Endothelial cell of umbilical vein (primary cell): ENCODE data around the gene MAML2. TPM values are rescaled to one million over a fixed set of nuclear protein-coding genes. Genes with fewer than 3 reads are reported as not detected.

ENCODE experiments used
- BruUV-seq: library from RNA; stranded (reverse); fragments of 400-500 nt; replicated peaks from 2 replicates; lab custom pipeline; 2021; lab: Mats Ljungman, UMichigan
- CTCF ChIA-PET: fragments of 300-600, 350-600 bp; sonication (Branson Sonifier 250); formaldehyde crosslinking; loops from one replicate; lab custom pipeline; 2021; ENCODE audit warnings: antibody characterized with exemption, inconsistent platforms; lab: Charles Lee
- POLR2A ChIA-PET: fragments of 300-600, 350-600 bp; sonication (Branson Sonifier 250); formaldehyde crosslinking; loops from one replicate; lab custom pipeline; 2021; ENCODE audit warnings: antibody characterized with exemption, inconsistent platforms; lab: Charles Lee
- DNase-seq: peaks from one replicate; pipeline ENCODE4 v3.0.0-alpha.2; 2011; ENCODE audit warnings: low read depth, low spot score
- FAIRE-seq: peaks from 2 replicates; lab custom pipeline; 2011; peaks lifted over from hg19 to GRCh38; lab: Jason Lieb, UNC
- H2AFZ ChIP-seq: 2 replicates; pipeline ENCODE4 v1.6.0; 2012; ENCODE audit warnings: low read depth, low read length, control low read depth, inconsistent platforms
- H3K27ac ChIP-seq: 2 replicates; pipeline ENCODE4 v1.5.1; 2011; ENCODE audit warnings: low read depth, mild to moderate bottlenecking, control low read depth, low read length, moderate library complexity; ENCODE audit not compliant: insufficient read depth
- H3K27me3 ChIP-seq, 2 experiments: 2 replicates each; pipeline versions ENCODE4 v1.6.0 to v1.6.1; 2011; ENCODE audit warnings: low read length in 2 of 2, mixed read lengths in 1 of 2; ENCODE audit not compliant: control insufficient read depth in 2 of 2, insufficient read depth in 2 of 2
- H3K36me3 ChIP-seq, 2 experiments: 2 replicates in 1 of 2; 3 replicates in 1 of 2; pipeline ENCODE4 v1.5.1; 2011; ENCODE audit warnings: low read length in 2 of 2, mild to moderate bottlenecking in 1 of 2, moderate library complexity in 1 of 2; ENCODE audit not compliant: control insufficient read depth in 2 of 2, insufficient read depth in 2 of 2; ENCODE audit errors: extremely low read depth in 1 of 2
- H3K4me1 ChIP-seq: 3 replicates; pipeline ENCODE4 v1.5.1; 2011; ENCODE audit warnings: mild to moderate bottlenecking, low read length; ENCODE audit not compliant: control insufficient read depth, insufficient read depth; ENCODE audit errors: extremely low read depth
- H3K4me2 ChIP-seq: 2 replicates; pipeline ENCODE4 v1.6.1; 2011; ENCODE audit warnings: low read length, control low read depth, mixed read lengths; ENCODE audit not compliant: insufficient read depth
- H3K4me3 ChIP-seq, 3 experiments: fragments of 200-600 bp in 1 of 3; sonication (generic), shearing (Covaris generic) in 1 of 3; replicated peaks in 1 of 3; 2 replicates each; pipeline ENCODE4 v1.5.1; 2011 to 2016; ENCODE audit warnings: control low read depth in 3 of 3, low read length in 3 of 3, mild to moderate bottlenecking in 2 of 3, inconsistent platforms in 1 of 3, low read depth in 1 of 3, moderate library complexity in 1 of 3; ENCODE audit not compliant: insufficient read depth in 1 of 3
- H3K79me2 ChIP-seq: 2 replicates; pipeline ENCODE4 v1.6.0; 2012; ENCODE audit warnings: low read length, inconsistent platforms; ENCODE audit not compliant: control insufficient read depth, insufficient read depth
- H3K9ac ChIP-seq: replicated peaks from 2 replicates; pipeline ENCODE3; 2011; ENCODE audit warnings: low read length, control low read depth; ENCODE audit not compliant: insufficient read depth; ENCODE audit errors: extremely low read depth
- H3K9me1 ChIP-seq: replicated peaks from 3 replicates; pipeline ENCODE4 v1.6.0; 2011; ENCODE audit warnings: mild to moderate bottlenecking, low read length; ENCODE audit not compliant: control insufficient read depth, insufficient read depth; ENCODE audit errors: extremely low read depth
- H3K9me3 ChIP-seq: replicated peaks from 2 replicates; pipeline ENCODE4 v1.5.1; 2012; ENCODE audit warnings: low read length, inconsistent platforms; ENCODE audit not compliant: control insufficient read depth, insufficient read depth
- H4K20me1 ChIP-seq: replicated peaks from 2 replicates; pipeline ENCODE3; 2011; ENCODE audit warnings: mild to moderate bottlenecking, low read length; ENCODE audit not compliant: control insufficient read depth, insufficient read depth; ENCODE audit errors: extremely low read depth
- EZH2 ChIP-seq: IDR thresholded peaks from 2 replicates; pipeline ENCODE4 v1.6.1; 2012; ENCODE audit warnings: borderline replicate concordance, low read depth, mild to moderate bottlenecking, moderate library complexity, low read length, inconsistent platforms; ENCODE audit not compliant: severe bottlenecking
- FOS ChIP-seq: IDR thresholded peaks from 2 replicates; pipeline ENCODE4 v1.6.1; 2011; ENCODE audit warnings: mild to moderate bottlenecking, low read length, moderate library complexity, borderline replicate concordance; ENCODE audit not compliant: insufficient read depth
- GATA2 ChIP-seq: IDR thresholded peaks from 2 replicates; pipeline ENCODE4 v1.7.0; 2011; ENCODE audit warnings: low read depth, mild to moderate bottlenecking, moderate library complexity, mixed read lengths, low read length; ENCODE audit not compliant: insufficient read length, insufficient read depth
- JUN ChIP-seq: IDR thresholded peaks from 2 replicates; pipeline ENCODE4 v1.6.1; 2011; ENCODE audit warnings: borderline replicate concordance, low read depth; ENCODE audit not compliant: insufficient read length, insufficient read depth
- MYC ChIP-seq: IDR thresholded peaks from one replicate; pipeline ENCODE4 v1.6.1; 2011; ENCODE audit warnings: mild to moderate bottlenecking, low read depth, low read length
- POLR2A ChIP-seq: IDR thresholded peaks from 2 replicates; pipeline ENCODE4 v1.6.1; 2012; ENCODE audit warnings: low read depth, mild to moderate bottlenecking, control low read depth, low read length
- POLR2AphosphoS5 ChIP-seq: IDR thresholded peaks from 2 replicates; pipeline ENCODE4 v1.6.1; 2012; ENCODE audit warnings: low read depth, mild to moderate bottlenecking, control low read depth, low read length, moderate library complexity; ENCODE audit not compliant: insufficient read depth
- dilution Hi-C: fragments of 300-500 bp; cut with MboI; formaldehyde crosslinking; loops from one replicate; pipeline ENCODE4 v1.15.0; 2019; ENCODE audit warnings: low sequenced_read_pairs; ENCODE audit not compliant: extremely low pct_ligation_motif_present
- intact Hi-C: fragments of 100-400 bp; cut with micrococcal nuclease; formaldehyde crosslinking; loops from one replicate; pipeline ENCODE4 v1.10.0; 2022
- polyA plus RNA-seq, 4 experiments: library from polyadenylated mRNA; depleted of rRNA in 3 of 4; stranded (reverse) in 3 of 4; unstranded in 1 of 4; fragments of >200 nt; gene quantifications; 2 replicates each; pipeline versions ENCODE4 v1.2.1 to v1.2.3, GENCODE V29; 2011 to 2012; ENCODE audit warnings: missing spikeins in 1 of 4
- total RNA-seq: library from RNA; stranded (reverse); gene quantifications from 2 replicates; pipeline ENCODE4 v1.2.3, GENCODE V29; 2021
- TF ChIP-seq, protein P1 (sequence below), 2 donors: IDR thresholded peaks; 1 replicate in 1 of 2; 2 replicates in 1 of 2; pipeline ENCODE4 v1.5.1; 2011; ENCODE audit warnings: low read length in 2 of 2, mild to moderate bottlenecking in 2 of 2, moderate library complexity in 2 of 2, control low read depth in 1 of 2, inconsistent platforms in 1 of 2, low read depth in 1 of 2; ENCODE audit not compliant: insufficient read depth in 1 of 2; ENCODE audit errors: extremely low read depth in 1 of 2
- TF ChIP-seq, protein P2 (sequence below): IDR thresholded peaks from 2 replicates; pipeline ENCODE4 v1.6.1; 2011; ENCODE audit not compliant: insufficient read depth, insufficient read length

Gene MAML2
- total and polyA plus RNA-seq, 2 donors (not counting 3 experiments of a cell fraction or from before 2014, with no cell fraction given), result 12.4 to 16.8 TPM

DNA sequence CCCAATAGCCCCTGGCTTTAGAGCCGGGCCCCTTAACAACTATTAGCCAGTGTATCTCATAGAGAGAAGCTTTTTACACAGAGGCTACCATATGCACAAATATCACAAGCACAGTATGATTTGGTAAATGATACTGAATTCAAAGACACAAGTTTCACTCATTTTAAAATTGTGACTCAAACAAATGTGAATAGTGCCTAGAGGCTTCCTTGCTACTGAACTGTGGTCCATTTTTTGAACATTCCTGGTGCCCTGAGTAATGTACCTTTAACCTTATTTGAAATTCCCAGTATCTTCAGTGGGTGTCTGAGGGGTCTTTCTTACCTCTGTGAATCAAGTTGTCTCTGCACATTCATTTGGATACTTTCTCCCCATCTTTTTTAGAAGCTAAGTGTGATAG is 156.2 kb downstream of the MAML2 start:
- ChIA-PET CTCF (interaction anchor here (1.2 kb wide), 1 partner anchor 19 kb away, joined by 3 read pairs; no protein-coding TSS in a partner anchor), POLR2A (no interaction called here)
- TF ChIP-seq GATA2 (no peak), JUN (no peak), MYC (no peak), POLR2A (no peak), POLR2AphosphoS5 (no peak), FOS (no peak)
- Histone ChIP-seq H2AFZ (no peak overlapping the region), H3K27me3 (no peaks in the 10 kb centered on the region), H3K9me1 (no peaks in the 10 kb centered on the region), H3K36me3 (no peaks in the 10 kb centered on the region), H3K79me2 (no peaks in the 10 kb centered on the region), H3K4me1 (peaks cover 19% of the 10 kb centered on the region), H3K9me3 (no peaks in the 10 kb centered on the region), H3K4me2 (no peak overlapping the region), H3K27ac (no peak overlapping the region), H3K9ac (no peak overlapping the region), H3K4me3 (no peak overlapping the region), H4K20me1 (no peaks in the 10 kb centered on the region)
- peak; percentile 24 for FAIRE-seq
- dilution Hi-C loops (no loop called here), intact Hi-C loops (no loop called here)
- no TSS peak for BruUV-seq
- DNase-seq, result no peak

DNA sequence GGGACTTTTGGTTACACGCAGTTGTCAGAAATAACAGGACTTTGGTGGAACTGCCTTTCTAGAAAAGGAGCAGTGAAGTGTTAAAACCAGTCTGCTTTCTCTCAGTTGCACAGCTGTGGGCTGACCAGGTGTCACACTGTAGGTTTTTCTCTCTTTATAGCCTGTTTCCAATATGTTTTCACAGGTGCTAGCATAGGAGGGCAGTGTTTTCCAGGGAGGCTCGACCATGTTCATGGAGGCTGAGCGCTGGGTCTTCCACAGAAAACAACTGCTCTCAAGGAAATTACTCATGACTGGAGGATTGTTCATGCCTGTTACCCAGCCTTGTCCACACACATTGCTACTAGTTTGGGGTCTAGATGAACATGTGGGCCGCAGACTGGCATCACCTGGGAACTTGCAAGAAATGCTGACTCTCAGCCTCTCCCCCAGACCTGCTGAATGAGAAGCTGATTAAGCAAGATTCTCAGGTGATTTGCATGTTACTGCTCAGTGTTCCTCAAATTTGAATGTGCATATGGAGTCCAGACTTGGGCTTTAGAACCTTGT is 157.7 kb downstream of the MAML2 start:
- Histone ChIP-seq H3K4me3 (no peak overlapping the region), H2AFZ (no peak overlapping the region), H4K20me1 (no peaks in the 10 kb centered on the region), H3K36me3 (no peaks in the 10 kb centered on the region), H3K9me1 (no peaks in the 10 kb centered on the region), H3K27ac (no peak overlapping the region), H3K9ac (no peak overlapping the region), H3K9me3 (no peaks in the 10 kb centered on the region), H3K4me1 (peaks cover 19% of the 10 kb centered on the region), H3K79me2 (no peaks in the 10 kb centered on the region), H3K27me3 (no peaks in the 10 kb centered on the region), H3K4me2 (no peak overlapping the region)
- CTCF ChIA-PET, result interaction anchor here (1.5 kb wide), 1 partner anchor 158 kb away, joined by 4 read pairs; the partner anchor contains the start of gene MAML2
- BruUV-seq, result no TSS peak
- dilution Hi-C loops (no loop called here), intact Hi-C loops (no loop called here)
- peak; percentile 42 for DNase-seq
- peak; percentile 42 for FAIRE-seq
- POLR2A ChIA-PET, result no interaction called here
- TF ChIP-seq GATA2, result no peak
- no peak for TF ChIP-seq POLR2AphosphoS5
- no peak for TF ChIP-seq JUN
- TF ChIP-seq POLR2A, result no peak
- TF ChIP-seq, protein P1, sequence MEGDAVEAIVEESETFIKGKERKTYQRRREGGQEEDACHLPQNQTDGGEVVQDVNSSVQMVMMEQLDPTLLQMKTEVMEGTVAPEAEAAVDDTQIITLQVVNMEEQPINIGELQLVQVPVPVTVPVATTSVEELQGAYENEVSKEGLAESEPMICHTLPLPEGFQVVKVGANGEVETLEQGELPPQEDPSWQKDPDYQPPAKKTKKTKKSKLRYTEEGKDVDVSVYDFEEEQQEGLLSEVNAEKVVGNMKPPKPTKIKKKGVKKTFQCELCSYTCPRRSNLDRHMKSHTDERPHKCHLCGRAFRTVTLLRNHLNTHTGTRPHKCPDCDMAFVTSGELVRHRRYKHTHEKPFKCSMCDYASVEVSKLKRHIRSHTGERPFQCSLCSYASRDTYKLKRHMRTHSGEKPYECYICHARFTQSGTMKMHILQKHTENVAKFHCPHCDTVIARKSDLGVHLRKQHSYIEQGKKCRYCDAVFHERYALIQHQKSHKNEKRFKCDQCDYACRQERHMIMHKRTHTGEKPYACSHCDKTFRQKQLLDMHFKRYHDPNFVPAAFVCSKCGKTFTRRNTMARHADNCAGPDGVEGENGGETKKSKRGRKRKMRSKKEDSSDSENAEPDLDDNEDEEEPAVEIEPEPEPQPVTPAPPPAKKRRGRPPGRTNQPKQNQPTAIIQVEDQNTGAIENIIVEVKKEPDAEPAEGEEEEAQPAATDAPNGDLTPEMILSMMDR (IDR thresholded peaks at IDR 0.05; ENCODE audit: extremely low read depth in 1 of 2, insufficient read depth in 1 of 2, low read depth in 1 of 2, low read length in 2 of 2), result no peak
- no peak for TF ChIP-seq EZH2
- TF ChIP-seq, protein P2, sequence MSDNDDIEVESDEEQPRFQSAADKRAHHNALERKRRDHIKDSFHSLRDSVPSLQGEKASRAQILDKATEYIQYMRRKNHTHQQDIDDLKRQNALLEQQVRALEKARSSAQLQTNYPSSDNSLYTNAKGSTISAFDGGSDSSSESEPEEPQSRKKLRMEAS, result no peak
- TF ChIP-seq MYC, result no peak
- TF ChIP-seq FOS, result no peak
